ENCODE measurements around the gene RBM34. TPM values are rescaled to one million over a fixed set of nuclear protein-coding genes. Genes with fewer than 3 reads are reported as not detected.
"Not testable (repeated sequence)": the region's sequence is repeated elsewhere in the genome, so short reads cannot be mapped to it uniquely, and the experiment has no call there.

RBM34 gene
- total RNA-seq, 2 experiments from 2014 or later, result 46.4 to 93.7 TPM

DNA sequence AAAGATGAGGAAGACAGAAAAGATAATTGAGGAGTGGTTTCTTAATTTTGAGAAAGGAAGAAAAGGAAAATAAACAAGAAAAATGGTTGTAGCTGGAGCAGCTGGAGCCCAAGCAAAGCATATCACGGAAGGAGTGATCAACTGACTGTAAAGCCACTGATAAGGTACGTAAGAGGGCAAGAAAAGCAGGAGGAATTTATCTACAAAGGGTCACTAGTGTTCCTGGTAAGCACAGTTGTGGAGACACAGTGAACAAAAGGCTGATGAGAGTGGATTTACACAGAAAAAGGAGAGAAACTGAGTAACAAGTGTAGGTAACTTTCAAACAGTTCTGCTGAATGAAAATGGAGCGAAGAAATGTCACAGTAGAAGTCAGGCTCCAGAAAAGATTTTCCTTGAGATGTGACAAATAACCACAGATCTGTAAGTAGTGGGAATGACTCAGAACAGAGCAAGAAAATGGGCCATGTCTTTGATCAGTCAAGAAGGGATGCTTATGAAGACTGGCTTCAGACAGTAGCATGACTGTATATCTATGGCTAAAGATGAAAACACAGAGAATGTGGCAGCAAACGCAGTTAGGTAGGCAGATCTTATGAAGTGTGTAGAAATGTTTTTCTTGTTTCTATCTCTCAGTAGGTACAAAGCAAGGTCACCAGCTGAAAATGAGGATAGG, 45.6 kb upstream of the RBM34 start:
- TF ChIP-seq EZH2phosphoT487 (IDR thresholded peaks at IDR 0.05; ENCODE audit: borderline replicate concordance, low read depth, low read length), result no peak
- TF ChIP-seq CTCF (conservative IDR thresholded peaks at IDR 0.05; ENCODE audit: low read length), result no peak
- no peaks in the 10 kb centered on the region for H3K9me3 ChIP-seq (ENCODE audit: low read length)
- intact Hi-C loops (cut with micrococcal nuclease; ENCODE audit: unreplicated experiment), result no loop called here
- POLR2A ChIA-PET, result no interaction called here
- no peak overlapping the region for H3K4me3 ChIP-seq (ENCODE audit: low read depth, low read length, poor library complexity, severe bottlenecking)
- H2AFZ ChIP-seq (ENCODE audit: low read length), result no peak overlapping the region
- no peaks in the 10 kb centered on the region for H3K79me2 ChIP-seq (ENCODE audit: insufficient read depth, low read depth, low read length)
- BruUV-seq (replicated peaks), result no TSS peak
- H3K4me2 ChIP-seq (ENCODE audit: low read length), result no peak overlapping the region
- H3K9me2 ChIP-seq (ENCODE audit: insufficient read depth, low read length), result no peaks in the 10 kb centered on the region
- no peak overlapping the region for H3K27ac ChIP-seq (ENCODE audit: low read depth, low read length, poor library complexity, severe bottlenecking)
- H3K36me3 ChIP-seq (ENCODE audit: insufficient read depth, low read length), result peaks cover 52% of the 10 kb centered on the region
- DNase-seq (ENCODE audit: low spot score), result no peak
- no peaks in the 10 kb centered on the region for H3K4me1 ChIP-seq (ENCODE audit: insufficient read depth, low read length, poor library complexity, severe bottlenecking)
- CTCF ChIA-PET (ENCODE audit: unreplicated experiment), result no interaction called here
- no peaks in the 10 kb centered on the region for H4K20me1 ChIP-seq (ENCODE audit: insufficient read depth, low read length)

- no peak overlapping the region for H2AFZ ChIP-seq (ENCODE audit: low read length)
- no peaks in the 10 kb centered on the region for H4K20me1 ChIP-seq (ENCODE audit: insufficient read depth, low read length)
- peaks cover 53% of the 10 kb centered on the region for H3K36me3 ChIP-seq (ENCODE audit: insufficient read depth, low read length)
- ChIA-PET POLR2A (interaction anchor here (0.6 to 1.0 kb wide), 3 partner anchors 23 to 76 kb away, joined by 3 to 4 read pairs (median 3); no protein-coding TSS in a partner anchor), CTCF (ENCODE audit: unreplicated experiment) (no interaction called here)
- H3K79me2 ChIP-seq (ENCODE audit: insufficient read depth, low read depth, low read length), result no peaks in the 10 kb centered on the region
- no peak overlapping the region for H3K27ac ChIP-seq (ENCODE audit: low read depth, low read length, poor library complexity, severe bottlenecking)
- TSS peak; percentile 24 for BruUV-seq (replicated peaks)
- no peaks in the 10 kb centered on the region for H3K9me3 ChIP-seq (ENCODE audit: low read length)
- H3K9me2 ChIP-seq (ENCODE audit: insufficient read depth, low read length), result no peaks in the 10 kb centered on the region
- H3K4me1 ChIP-seq (ENCODE audit: insufficient read depth, low read length, poor library complexity, severe bottlenecking), result no peaks in the 10 kb centered on the region
- no peak for DNase-seq (ENCODE audit: low spot score)
- no peak overlapping the region for H3K4me3 ChIP-seq (ENCODE audit: low read depth, low read length, poor library complexity, severe bottlenecking)
- TF ChIP-seq CTCF (conservative IDR thresholded peaks at IDR 0.05; ENCODE audit: low read length) (no peak), EZH2phosphoT487 (IDR thresholded peaks at IDR 0.05; ENCODE audit: borderline replicate concordance, low read depth, low read length) (no peak)
- intact Hi-C loops (cut with micrococcal nuclease; ENCODE audit: unreplicated experiment), result no loop called here
- H3K4me2 ChIP-seq (ENCODE audit: low read length), result no peak overlapping the region
Observed at GRCh38 chr1:235205687-235206086, 44.6 kb upstream of the RBM34 start.

GRCh38 chr1:235203428-235203827, 42.4 kb upstream of the RBM34 start:
- Histone ChIP-seq H3K4me3 (ENCODE audit: low read depth, low read length, poor library complexity, severe bottlenecking) (no peak overlapping the region), H3K79me2 (ENCODE audit: insufficient read depth, low read depth, low read length) (no peaks in the 10 kb centered on the region), H3K9me3 (ENCODE audit: low read length) (no peaks in the 10 kb centered on the region), H3K36me3 (ENCODE audit: insufficient read depth, low read length) (peaks cover 36% of the 10 kb centered on the region; the same call in 1 of the 2 replicates), H2AFZ (ENCODE audit: low read length) (no peak overlapping the region), H4K20me1 (ENCODE audit: insufficient read depth, low read length) (no peaks in the 10 kb centered on the region), H3K4me2 (ENCODE audit: low read length) (no peak overlapping the region), H3K27ac (ENCODE audit: low read depth, low read length, poor library complexity, severe bottlenecking) (no peak overlapping the region), H3K4me1 (ENCODE audit: insufficient read depth, low read length, poor library complexity, severe bottlenecking) (no peaks in the 10 kb centered on the region), H3K9me2 (ENCODE audit: insufficient read depth, low read length) (no peaks in the 10 kb centered on the region)
- no TSS peak for BruUV-seq (replicated peaks)
- CTCF ChIA-PET (ENCODE audit: unreplicated experiment), result no interaction called here
- intact Hi-C loops (cut with micrococcal nuclease; ENCODE audit: unreplicated experiment), result no loop called here
- POLR2A ChIA-PET, result no interaction called here
- DNase-seq (ENCODE audit: low spot score), result no peak
- TF ChIP-seq CTCF (conservative IDR thresholded peaks at IDR 0.05; ENCODE audit: low read length) (no peak), EZH2phosphoT487 (IDR thresholded peaks at IDR 0.05; ENCODE audit: borderline replicate concordance, low read depth, low read length) (no peak)

- CTCF ChIA-PET (ENCODE audit: unreplicated experiment); intact Hi-C loops (cut with micrococcal nuclease; ENCODE audit: unreplicated experiment); H3K4me3 ChIP-seq (ENCODE audit: low read depth, low read length, poor library complexity, severe bottlenecking); DNase-seq (ENCODE audit: low spot score); BruUV-seq (replicated peaks); H3K4me2 ChIP-seq (ENCODE audit: low read length); H3K9me3 ChIP-seq (ENCODE audit: low read length); H2AFZ ChIP-seq (ENCODE audit: low read length); H3K79me2 ChIP-seq (ENCODE audit: insufficient read depth, low read depth, low read length); H3K4me1 ChIP-seq (ENCODE audit: insufficient read depth, low read length, poor library complexity, severe bottlenecking); H3K27ac ChIP-seq (ENCODE audit: low read depth, low read length, poor library complexity, severe bottlenecking); H3K9me2 ChIP-seq (ENCODE audit: insufficient read depth, low read length); H4K20me1 ChIP-seq (ENCODE audit: insufficient read depth, low read length): not testable (repeated sequence)
- peaks cover 31% of the 10 kb centered on the region; the same call in 1 of the 2 replicates for H3K36me3 ChIP-seq (ENCODE audit: insufficient read depth, low read length)
- POLR2A ChIA-PET, result interaction anchor here (0.6 kb wide), 1 partner anchor 48 kb away, joined by 3 read pairs; no protein-coding TSS in a partner anchor
Observed at GRCh38 chr1:235202447-235202846, 41.4 kb upstream of the RBM34 start.

All from OCI-LY7 (cell line).